Activated CD8-positive, alpha-beta T cell treated with anti-CD3 and anti-CD28 coated beads for 36 hours (primary cell): ENCODE results near the gene NCAPH2. TPM values are rescaled to one million over a fixed set of nuclear protein-coding genes. Genes with fewer than 3 reads are reported as not detected.

Experiments
- ATAC-seq: fragments of 200-7000 bp; cut with Tn5 transposase; one replicate; pipeline ENCODE4 v1.10.0; 2021; ENCODE audit warnings: mild to moderate bottlenecking, moderate library complexity
- CTCF ChIA-PET: fragments of 350-600 bp; sonication (Branson Sonifier 250); formaldehyde crosslinking; loops from one replicate; lab custom pipeline; 2021; ENCODE audit warnings: antibody characterized with exemption; lab: Charles Lee
- POLR2A ChIA-PET: fragments of 350-600 bp; sonication (Branson Sonifier 250); formaldehyde crosslinking; loops from one replicate; lab custom pipeline; 2021; ENCODE audit warnings: antibody characterized with exemption; lab: Charles Lee
- DNase-seq: peaks from one replicate; pipeline ENCODE4 v3.0.0-alpha.2; 2020
- H3K27ac Mint-ChIP-seq: one replicate; pipeline ENCODE4 v1.8.0; 2021; ENCODE audit warnings: mild to moderate bottlenecking, mixed read lengths
- H3K27me3 Mint-ChIP-seq: one replicate; pipeline ENCODE4 v1.8.0; 2021; ENCODE audit warnings: mixed read lengths
- H3K36me3 Mint-ChIP-seq: one replicate; pipeline ENCODE4 v1.8.0; 2021; ENCODE audit warnings: low read depth, mixed read lengths
- H3K4me1 Mint-ChIP-seq: one replicate; pipeline ENCODE4 v1.8.0; 2021; ENCODE audit warnings: low read depth, mixed read lengths
- H3K4me3 Mint-ChIP-seq: one replicate; pipeline ENCODE4 v1.8.0; 2021; ENCODE audit warnings: mild to moderate bottlenecking, moderate library complexity, mixed read lengths
- H3K9me3 Mint-ChIP-seq: one replicate; pipeline ENCODE4 v1.8.0; 2021; ENCODE audit warnings: mixed read lengths
- intact Hi-C: fragments of 100-400 bp; cut with micrococcal nuclease; formaldehyde crosslinking; loops from one replicate; pipeline ENCODE4 v1.10.0; 2022
- total RNA-seq, 2 experiments: library from RNA; stranded (reverse); gene quantifications; one replicate each; pipeline ENCODE4 v1.2.3, GENCODE V29; 2021
- TF ChIP-seq, protein P1 (sequence below): fragments of 200-600 bp; IDR thresholded peaks from one replicate; pipeline ENCODE4 v1.8.0; 2022; ENCODE audit warnings: antibody characterized with exemption, mild to moderate bottlenecking

NCAPH2 gene
- total RNA-seq, 2 experiments from 2014 or later = 121 to 126 TPM

DNA sequence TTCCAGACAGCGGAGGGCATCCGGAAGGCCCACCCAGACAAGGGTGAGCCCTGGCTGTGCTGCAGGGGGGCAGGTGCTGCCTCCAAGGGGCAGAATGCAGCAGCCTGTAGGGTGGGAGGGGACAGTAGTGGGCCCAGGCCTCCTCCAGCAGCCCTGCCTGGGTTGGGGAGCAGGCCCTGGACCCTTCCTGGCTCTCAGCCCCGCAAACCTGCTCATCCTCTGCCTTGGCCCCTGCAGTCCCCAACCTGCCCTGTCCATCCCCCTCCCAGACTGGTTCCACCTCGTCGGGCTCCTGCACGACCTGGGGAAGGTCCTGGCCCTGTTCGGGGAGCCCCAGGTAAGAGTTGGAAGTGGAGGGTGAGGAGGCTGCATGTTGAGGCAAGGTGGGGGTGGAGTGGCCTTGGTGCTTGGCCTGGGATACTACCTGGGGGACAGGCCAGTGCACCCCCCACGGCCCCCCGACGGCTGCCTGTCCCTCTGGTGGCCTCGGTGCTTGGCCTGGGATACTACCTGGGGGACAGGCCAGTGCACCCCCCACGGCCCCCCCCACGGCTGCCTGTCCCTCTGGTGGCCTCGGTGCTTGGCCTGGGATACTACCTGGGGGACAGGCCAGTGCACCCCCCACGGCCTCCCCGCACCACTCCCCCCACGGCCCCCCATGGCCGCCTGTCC is 19.9 kb upstream of the NCAPH2 start:
- Mint-ChIP-seq H3K36me3 (no peaks in the 10 kb centered on the region), H3K4me3 (no peak overlapping the region), H3K27me3 (no peaks in the 10 kb centered on the region), H3K9me3 (no peaks in the 10 kb centered on the region), H3K27ac (no peak overlapping the region), H3K4me1 (peaks cover 7% of the 10 kb centered on the region)
- no peak for DNase-seq
- no peak for ATAC-seq
- TF ChIP-seq, protein P1, sequence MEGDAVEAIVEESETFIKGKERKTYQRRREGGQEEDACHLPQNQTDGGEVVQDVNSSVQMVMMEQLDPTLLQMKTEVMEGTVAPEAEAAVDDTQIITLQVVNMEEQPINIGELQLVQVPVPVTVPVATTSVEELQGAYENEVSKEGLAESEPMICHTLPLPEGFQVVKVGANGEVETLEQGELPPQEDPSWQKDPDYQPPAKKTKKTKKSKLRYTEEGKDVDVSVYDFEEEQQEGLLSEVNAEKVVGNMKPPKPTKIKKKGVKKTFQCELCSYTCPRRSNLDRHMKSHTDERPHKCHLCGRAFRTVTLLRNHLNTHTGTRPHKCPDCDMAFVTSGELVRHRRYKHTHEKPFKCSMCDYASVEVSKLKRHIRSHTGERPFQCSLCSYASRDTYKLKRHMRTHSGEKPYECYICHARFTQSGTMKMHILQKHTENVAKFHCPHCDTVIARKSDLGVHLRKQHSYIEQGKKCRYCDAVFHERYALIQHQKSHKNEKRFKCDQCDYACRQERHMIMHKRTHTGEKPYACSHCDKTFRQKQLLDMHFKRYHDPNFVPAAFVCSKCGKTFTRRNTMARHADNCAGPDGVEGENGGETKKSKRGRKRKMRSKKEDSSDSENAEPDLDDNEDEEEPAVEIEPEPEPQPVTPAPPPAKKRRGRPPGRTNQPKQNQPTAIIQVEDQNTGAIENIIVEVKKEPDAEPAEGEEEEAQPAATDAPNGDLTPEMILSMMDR = no peak
- POLR2A ChIA-PET = interaction anchor here (1.5 kb wide), 1 partner anchor 12 kb away, joined by 5 read pairs; no protein-coding TSS in a partner anchor
- intact Hi-C loops = no loop called here
- CTCF ChIA-PET = no interaction called here

DNA sequence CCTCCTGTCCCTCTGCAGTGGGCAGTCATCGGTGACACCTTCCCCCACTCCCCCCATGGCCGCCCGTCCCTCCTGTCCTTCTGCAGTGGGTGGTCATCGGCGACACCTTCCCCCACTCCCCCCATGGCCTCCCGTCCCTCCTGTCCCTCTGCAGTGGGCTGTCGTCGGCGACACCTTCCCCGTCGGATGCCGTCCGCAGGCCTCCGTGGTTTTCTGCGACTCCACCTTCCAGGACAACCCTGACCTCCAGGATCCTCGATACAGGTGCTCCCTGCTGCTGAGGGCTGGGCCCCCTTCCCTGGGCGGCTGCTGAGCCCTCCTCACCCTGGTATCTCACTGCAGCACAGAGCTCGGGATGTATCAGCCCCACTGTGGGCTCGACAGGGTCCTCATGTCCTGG is 19.1 kb upstream of the NCAPH2 start:
- Mint-ChIP-seq H3K9me3 (no peaks in the 10 kb centered on the region), H3K4me3 (no peak overlapping the region)
- POLR2A ChIA-PET = no interaction called here

DNA sequence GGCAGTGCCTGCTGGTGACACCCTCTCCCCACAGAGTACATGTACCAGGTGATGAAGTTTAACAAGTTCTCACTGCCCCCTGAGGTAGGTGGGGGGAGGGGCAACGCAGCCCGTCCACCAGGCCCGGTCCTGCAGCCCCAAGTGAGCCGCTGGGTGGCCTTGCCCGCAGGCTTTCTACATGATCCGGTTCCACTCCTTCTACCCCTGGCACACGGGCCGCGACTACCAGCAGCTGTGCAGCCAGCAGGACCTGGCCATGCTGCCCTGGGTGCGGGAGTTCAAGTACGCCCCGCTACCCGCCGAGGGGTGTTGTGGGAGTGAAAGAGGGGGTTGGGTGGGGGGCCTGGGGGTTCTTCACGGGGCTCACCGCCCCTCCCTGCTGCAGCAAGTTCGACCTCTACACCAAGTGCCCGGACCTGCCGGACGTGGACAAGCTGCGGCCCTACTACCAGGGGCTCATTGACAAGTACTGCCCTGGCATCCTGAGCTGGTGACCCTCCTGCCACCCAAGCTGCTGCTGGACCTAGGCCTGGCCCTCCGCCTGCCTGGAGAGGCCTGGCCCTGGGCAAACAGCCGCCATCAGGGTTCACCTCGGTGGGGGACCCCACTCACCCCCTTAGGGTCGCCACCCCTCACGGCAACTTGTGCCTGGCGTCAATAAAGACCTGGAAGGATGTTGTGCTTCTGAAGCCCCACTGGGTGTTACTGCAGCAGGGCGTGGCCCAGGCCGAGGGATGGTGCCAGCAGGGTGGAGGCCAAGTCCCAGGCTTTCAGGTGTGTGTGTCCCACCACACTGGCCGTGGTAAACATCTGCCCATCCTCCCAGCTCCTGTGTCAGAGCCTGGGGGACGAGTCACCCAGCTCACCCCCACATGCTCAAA is 18.4 kb upstream of the NCAPH2 start:
- ChIA-PET POLR2A (interaction anchor here (1.0 kb wide), 1 partner anchor 29 kb away, joined by 3 read pairs; no protein-coding TSS in a partner anchor), CTCF (no interaction called here)

More for the DNA sequence above, 19.1 kb upstream of the NCAPH2 start:
- DNase-seq = no peak
- intact Hi-C loops = no loop called here
- CTCF ChIA-PET = no interaction called here
- H3K36me3 Mint-ChIP-seq = no peaks in the 10 kb centered on the region
- TF ChIP-seq, protein P1 = no peak
- no peaks in the 10 kb centered on the region for H3K27me3 Mint-ChIP-seq
- H3K27ac Mint-ChIP-seq = no peak overlapping the region
- H3K4me1 Mint-ChIP-seq = peaks cover 7% of the 10 kb centered on the region
- ATAC-seq = no peak

DNA sequence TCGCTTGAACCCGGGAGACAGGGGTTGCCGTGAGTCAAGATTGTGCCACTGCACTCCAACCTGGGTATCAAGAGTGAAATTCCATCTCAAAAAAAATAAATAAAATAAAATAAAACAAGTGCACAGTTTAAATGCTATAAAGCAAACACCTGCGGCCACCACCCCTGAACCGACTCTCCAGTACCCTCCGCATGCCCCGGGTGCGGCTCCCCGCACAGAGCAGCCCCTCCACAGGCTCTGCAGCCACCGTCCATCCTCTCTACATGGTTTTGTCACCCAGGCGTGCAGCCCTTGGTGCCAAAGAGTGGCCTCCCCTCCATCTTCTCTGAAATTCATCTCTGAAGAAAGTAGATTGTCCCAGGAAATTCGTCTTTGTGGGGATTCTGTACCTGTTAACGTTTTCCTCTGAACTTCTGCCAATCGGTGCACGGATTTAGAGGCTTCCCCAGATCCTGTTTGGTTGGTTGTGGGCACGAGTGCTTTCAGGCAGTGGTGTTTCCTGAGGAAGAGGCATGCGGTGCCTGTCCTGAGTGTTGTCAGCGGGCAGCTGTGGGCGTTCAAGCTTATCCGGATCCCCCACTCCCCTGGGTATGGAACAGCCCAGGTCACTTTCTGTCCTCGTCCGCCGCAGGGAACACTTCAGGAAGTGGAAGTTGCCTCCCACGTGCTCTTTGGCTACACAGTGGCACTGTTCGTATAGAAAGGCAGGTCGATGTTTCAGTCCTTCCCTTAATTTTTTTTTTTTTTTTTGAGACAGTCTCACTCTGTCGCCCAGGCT is 17.3 kb upstream of the NCAPH2 start:
- no peaks in the 10 kb centered on the region for H3K27me3 Mint-ChIP-seq
- no peaks in the 10 kb centered on the region for H3K9me3 Mint-ChIP-seq
- H3K27ac Mint-ChIP-seq = no peak overlapping the region
- peak; percentile 48 for ATAC-seq
- ChIA-PET CTCF (interaction anchor here (0.6 to 0.7 kb wide), 2 partner anchors 219 to 282 kb away, joined by 3 to 4 read pairs; no protein-coding TSS in a partner anchor), POLR2A (interaction anchor here (1.0 to 1.1 kb wide), 2 partner anchors 8 to 28 kb away, joined by 3 to 4 read pairs; no protein-coding TSS in a partner anchor)
- no peaks in the 10 kb centered on the region for H3K36me3 Mint-ChIP-seq
- H3K4me3 Mint-ChIP-seq = peak overlapping the region; percentile 26
- H3K4me1 Mint-ChIP-seq = peaks cover 7% of the 10 kb centered on the region
- TF ChIP-seq, protein P1 = no peak
- no peak for DNase-seq
- intact Hi-C loops = no loop called here

More for the DNA sequence above, 18.4 kb upstream of the NCAPH2 start:
- peaks cover 7% of the 10 kb centered on the region for H3K4me1 Mint-ChIP-seq
- TF ChIP-seq, protein P1 = no peak
- intact Hi-C loops = no loop called here
- no peak overlapping the region for H3K4me3 Mint-ChIP-seq
- H3K9me3 Mint-ChIP-seq = no peaks in the 10 kb centered on the region
- H3K27ac Mint-ChIP-seq = no peak overlapping the region
- no peaks in the 10 kb centered on the region for H3K27me3 Mint-ChIP-seq
- no peaks in the 10 kb centered on the region for H3K36me3 Mint-ChIP-seq
- no peak for DNase-seq
- no peak for ATAC-seq
